ENCODE measurements around the gene DSEL.

DSEL gene

GRCh38 chr18:67514465-67514864 lies 2.1 kb downstream of the DSEL start:
- Histone ChIP-seq H3K4me3 (ENCODE audit: low read depth, low read length) (peak overlapping the region; percentile 85), H3K79me2 (no peaks in the 10 kb centered on the region), H3K27ac (no peak overlapping the region), H3K9ac (no peak overlapping the region), H3K9me3 (ENCODE audit: control insufficient read depth, low read length) (no peaks in the 10 kb centered on the region), H3K4me1 (no peaks in the 10 kb centered on the region), H3K27me3 (ENCODE audit: control insufficient read depth, insufficient read depth, low read length) (no peaks in the 10 kb centered on the region), H3K4me2 (ENCODE audit: low read length) (peak overlapping the region; percentile 70), H3K36me3 (ENCODE audit: control insufficient read depth, insufficient read depth, low read length) (no peaks in the 10 kb centered on the region), H2AFZ (no peak overlapping the region)
- TF ChIP-seq CTCF (IDR thresholded peaks at IDR 0.05), result no peak

GRCh38 chr18:67513280-67513679 lies 3.2 kb downstream of the DSEL start:
- Histone ChIP-seq H3K27ac (no peak overlapping the region), H3K4me3 (ENCODE audit: low read depth, low read length) (no peak overlapping the region), H3K4me1 (no peaks in the 10 kb centered on the region), H2AFZ (no peak overlapping the region), H3K79me2 (no peaks in the 10 kb centered on the region), H3K9ac (no peak overlapping the region), H3K4me2 (ENCODE audit: low read length) (no peak overlapping the region), H3K27me3 (ENCODE audit: control insufficient read depth, insufficient read depth, low read length) (no peaks in the 10 kb centered on the region), H3K9me3 (ENCODE audit: control insufficient read depth, low read length) (no peaks in the 10 kb centered on the region), H3K36me3 (ENCODE audit: control insufficient read depth, insufficient read depth, low read length) (no peaks in the 10 kb centered on the region)
- no peak for TF ChIP-seq CTCF (IDR thresholded peaks at IDR 0.05)

- Histone ChIP-seq H3K79me2 (no peaks in the 10 kb centered on the region), H3K36me3 (ENCODE audit: control insufficient read depth, insufficient read depth, low read length) (no peaks in the 10 kb centered on the region), H3K27me3 (ENCODE audit: control insufficient read depth, insufficient read depth, low read length) (no peaks in the 10 kb centered on the region), H3K4me1 (no peaks in the 10 kb centered on the region), H3K27ac (no peak overlapping the region), H3K9me3 (ENCODE audit: control insufficient read depth, low read length) (no peaks in the 10 kb centered on the region), H3K4me2 (ENCODE audit: low read length) (no peak overlapping the region), H3K9ac (no peak overlapping the region), H3K4me3 (ENCODE audit: low read depth, low read length) (no peak overlapping the region), H2AFZ (no peak overlapping the region)
- no peak for TF ChIP-seq CTCF (IDR thresholded peaks at IDR 0.05)
Observed at GRCh38 chr18:67511840-67512239, 4.7 kb downstream of the DSEL start.

GRCh38 chr18:67510831-67511230 lies 5.7 kb downstream of the DSEL start:
- H3K4me1 ChIP-seq, result no peaks in the 10 kb centered on the region
- H3K79me2 ChIP-seq, result no peaks in the 10 kb centered on the region
- H3K4me2 ChIP-seq (ENCODE audit: low read length), result no peak overlapping the region
- no peak overlapping the region for H3K4me3 ChIP-seq (ENCODE audit: low read depth, low read length)
- H3K9me3 ChIP-seq (ENCODE audit: control insufficient read depth, low read length), result no peaks in the 10 kb centered on the region
- H3K27ac ChIP-seq, result no peak overlapping the region
- H3K9ac ChIP-seq, result no peak overlapping the region
- no peaks in the 10 kb centered on the region for H3K27me3 ChIP-seq (ENCODE audit: control insufficient read depth, insufficient read depth, low read length)
- no peaks in the 10 kb centered on the region for H3K36me3 ChIP-seq (ENCODE audit: control insufficient read depth, insufficient read depth, low read length)
- no peak for TF ChIP-seq CTCF (IDR thresholded peaks at IDR 0.05)
- H2AFZ ChIP-seq, result no peak overlapping the region

GRCh38 chr18:67509741-67510391 lies 6.7 kb downstream of the DSEL start:
- H3K4me2 ChIP-seq (ENCODE audit: low read length), result no peak overlapping the region
- no peaks in the 10 kb centered on the region for H3K79me2 ChIP-seq
- no peak overlapping the region for H3K4me3 ChIP-seq (ENCODE audit: low read depth, low read length)
- no peak for TF ChIP-seq CTCF (IDR thresholded peaks at IDR 0.05)
- H3K4me1 ChIP-seq, result no peaks in the 10 kb centered on the region
- no peak overlapping the region for H3K27ac ChIP-seq
- no peaks in the 10 kb centered on the region for H3K9me3 ChIP-seq (ENCODE audit: control insufficient read depth, low read length)
- H3K36me3 ChIP-seq (ENCODE audit: control insufficient read depth, insufficient read depth, low read length), result no peaks in the 10 kb centered on the region
- no peak overlapping the region for H3K9ac ChIP-seq
- H3K27me3 ChIP-seq (ENCODE audit: control insufficient read depth, insufficient read depth, low read length), result no peaks in the 10 kb centered on the region
- no peak overlapping the region for H2AFZ ChIP-seq

Data from parathyroid adenoma (tissue), 2 donors.